ENCODE measurements around the gene CLCN3. TPM values are rescaled to one million over a fixed set of nuclear protein-coding genes. Genes with fewer than 3 reads are reported as not detected.

Gene CLCN3
- total and polyA plus RNA-seq, 2 of the 13 experiments (the other 11 are each of a cell fraction or from before 2014, with no cell fraction given): 13.6 to 23.7 TPM

- Histone ChIP-seq H3K9me3 (ENCODE audit: low read length) (no peaks in the 10 kb centered on the region), H4K20me1 (ENCODE audit: insufficient read depth, low read length) (no peaks in the 10 kb centered on the region), H3K36me3 (replicated peaks in 1 of 2; ENCODE audit: control insufficient read depth in 1 of 2, insufficient read depth in 2 of 2, low read length in 2 of 2) (peaks cover 0 to 4% of the 10 kb centered on the region in 2 experiments; a peak in 2 of 5 replicates), H2AFZ (ENCODE audit: low read length) (no peak overlapping the region), H3K4me3 (replicated peaks in 1 of 3; ENCODE audit: insufficient read depth in 1 of 3, low read depth in 2 of 3, low read length in 3 of 3) (no peak overlapping the region), H3K9ac (ENCODE audit: insufficient read depth, low read depth, low read length) (no peak overlapping the region), H3K4me1 (ENCODE audit: insufficient read depth, low read length) (no peaks in the 10 kb centered on the region), H3K79me2 (ENCODE audit: insufficient read depth, low read length) (no peaks in the 10 kb centered on the region), H3K27me3 (ENCODE audit: control insufficient read depth in 1 of 2, insufficient read depth in 2 of 2, low read length in 2 of 2) (no peaks in the 10 kb centered on the region), H3K27ac (ENCODE audit: extremely low read length, insufficient read depth, low read length) (no peak overlapping the region), H3K4me2 (ENCODE audit: low read depth, low read length) (no peak overlapping the region)
- FAIRE-seq (no peak), ATAC-seq (no peak), DNase-seq (ENCODE audit: low spot score) (no peak)
- TF ChIP-seq ZNF850 (CRISPR knock-in tag; conservative IDR thresholded peaks at IDR 0.05) (no peak), ZBTB43 (CRISPR knock-in tag; conservative IDR thresholded peaks at IDR 0.05) (no peak), ZFP90 (CRISPR knock-in tag; IDR thresholded peaks at IDR 0.05; ENCODE audit: borderline replicate concordance) (no peak), ZNF883 (CRISPR knock-in tag; IDR thresholded peaks at IDR 0.05; ENCODE audit: not compliant biosample characterization) (no peak), SATB2 (CRISPR knock-in tag; IDR thresholded peaks at IDR 0.05) (no peak), ZNF777 (CRISPR knock-in tag; IDR thresholded peaks at IDR 0.05) (no peak), CHD2 (IDR thresholded peaks at IDR 0.05; ENCODE audit: low read depth, low read length) (no peak), ZNF121 (CRISPR knock-in tag; IDR thresholded peaks at IDR 0.05) (no peak), ZNF138 (CRISPR knock-in tag; IDR thresholded peaks at IDR 0.05; ENCODE audit: low read depth) (no peak), HIC2 (CRISPR knock-in tag; IDR thresholded peaks at IDR 0.05; ENCODE audit: low read depth) (no peak), ZNF616 (CRISPR knock-in tag; IDR thresholded peaks at IDR 0.05; ENCODE audit: low read depth) (no peak)
- in situ Hi-C loops (cut with HindIII; ENCODE audit: extremely low pct_ligation_motif_present, low pct_unique_long_range_greater_than_20kb) (no loop called here), intact Hi-C loops (cut with micrococcal nuclease; ENCODE audit: unreplicated experiment) (no loop called here)
- WGBS (ENCODE audit: low lambda C conversion rate): 98% methylated on average over 4 of the region's 4 CpGs
- CTCF ChIA-PET (ENCODE audit: low intra/inter-chr PET ratio, low total read pairs): no interaction called here
- no TSS peak for BruUV-seq (replicated peaks)
- POLR2A ChIA-PET: no interaction called here
Measured at GRCh38 chr4:169571435-169571834, 48.9 kb upstream of the CLCN3 start.

All from HepG2 (cell line).